Measurements from ENCODE around the gene SLMAP. TPM values are rescaled to one million over a fixed set of nuclear protein-coding genes. Genes with fewer than 3 reads are reported as not detected.

SLMAP gene
- total and polyA plus RNA-seq, 2 of the 13 experiments (the other 11 are each of a cell fraction or from before 2014, with no cell fraction given) = 24.0 to 48.3 TPM

- TF ChIP-seq GMEB1 (CRISPR knock-in tag; IDR thresholded peaks at IDR 0.05; ENCODE audit: borderline replicate concordance) (peak; percentile 43; the same call in 1 of the 2 replicates), NBN (conservative IDR thresholded peaks at IDR 0.05) (no peak), YY1 (IDR thresholded peaks at IDR 0.05; ENCODE audit: insufficient read depth, insufficient replicate concordance, low read depth, low read length) (no peak), HOXA3 (CRISPR knock-in tag; IDR thresholded peaks at IDR 0.05) (peak; percentile 86), NFIB (CRISPR knock-in tag; IDR thresholded peaks at IDR 0.05; ENCODE audit: borderline replicate concordance) (peak; percentile 98), SAP130 (CRISPR knock-in tag; IDR thresholded peaks at IDR 0.05; ENCODE audit: low read depth) (peak; percentile 82), FOXJ3 (CRISPR knock-in tag; IDR thresholded peaks at IDR 0.05; ENCODE audit: borderline replicate concordance) (peak; percentile 85; the same call in 1 of the 2 replicates), GATA4 (IDR thresholded peaks at IDR 0.05; ENCODE audit: borderline replicate concordance, low read depth) (peak; percentile 44; the same call in 1 of the 2 replicates), SP5 (CRISPR knock-in tag; IDR thresholded peaks at IDR 0.05; ENCODE audit: borderline replicate concordance, low read depth) (peak; percentile 82; the same call in 1 of the 2 replicates), LCORL (IDR thresholded peaks at IDR 0.05) (peak; percentile 63), LCORL (CRISPR knock-in tag; IDR thresholded peaks at IDR 0.05) (peak; percentile 78; the same call in 1 of the 2 replicates), ZNF704 (CRISPR knock-in tag; IDR thresholded peaks at IDR 0.05; ENCODE audit: borderline replicate concordance) (peak; percentile 37; the same call in 1 of the 2 replicates), ZNF460 (CRISPR knock-in tag; IDR thresholded peaks at IDR 0.05; ENCODE audit: borderline replicate concordance) (peak; percentile 100), ZNF12 (CRISPR knock-in tag; IDR thresholded peaks at IDR 0.05) (peak; percentile 73), KAT8 (CRISPR knock-in tag; IDR thresholded peaks at IDR 0.05) (peak; percentile 46; the same call in 1 of the 2 replicates), ZNF652 (CRISPR knock-in tag; IDR thresholded peaks at IDR 0.05; ENCODE audit: borderline replicate concordance, low read depth) (peak; percentile 54; the same call in 1 of the 2 replicates), NFKBIZ (CRISPR knock-in tag; IDR thresholded peaks at IDR 0.05) (0 out of 2 replicates have a peak, but pooled peaks have one; percentile 65), SALL1 (CRISPR knock-in tag; IDR thresholded peaks at IDR 0.05) (peak; percentile 98), GABPB1 (CRISPR knock-in tag; IDR thresholded peaks at IDR 0.05) (peak; percentile 13), ZSCAN9 (CRISPR knock-in tag; IDR thresholded peaks at IDR 0.05; ENCODE audit: borderline replicate concordance) (peak; percentile 71; the same call in 1 of the 2 replicates), ZEB1 (IDR thresholded peaks at IDR 0.05; ENCODE audit: insufficient replicate concordance, low read depth) (peak; percentile 61), FOXP1 (IDR thresholded peaks at IDR 0.05) (0 out of 2 replicates have a peak, but pooled peaks have one; percentile 21), FOXP1 (CRISPR knock-in tag; IDR thresholded peaks at IDR 0.05) (peak; percentile 94), HDAC2 (CRISPR knock-in tag; IDR thresholded peaks at IDR 0.05) (peak; percentile 94), NR2F1 (CRISPR knock-in tag; IDR thresholded peaks at IDR 0.05) (peak; percentile 95 to 96), RFX3 (CRISPR knock-in tag; IDR thresholded peaks at IDR 0.05) (0 out of 2 replicates have a peak, but pooled peaks have one; percentile 14), TFDP1 (CRISPR knock-in tag; IDR thresholded peaks at IDR 0.05; ENCODE audit: borderline replicate concordance) (peak; percentile 41; the same call in 1 of the 2 replicates), ZNF607 (CRISPR knock-in tag; IDR thresholded peaks at IDR 0.05; ENCODE audit: borderline replicate concordance) (0 out of 2 replicates have a peak, but pooled peaks have one; percentile 50)
These were observed 205.2 kb downstream of the SLMAP start (continued) for GRCh38 chr3:57961177-57961827.
